ENCODE measurements around the gene PSMD5.

DNA sequence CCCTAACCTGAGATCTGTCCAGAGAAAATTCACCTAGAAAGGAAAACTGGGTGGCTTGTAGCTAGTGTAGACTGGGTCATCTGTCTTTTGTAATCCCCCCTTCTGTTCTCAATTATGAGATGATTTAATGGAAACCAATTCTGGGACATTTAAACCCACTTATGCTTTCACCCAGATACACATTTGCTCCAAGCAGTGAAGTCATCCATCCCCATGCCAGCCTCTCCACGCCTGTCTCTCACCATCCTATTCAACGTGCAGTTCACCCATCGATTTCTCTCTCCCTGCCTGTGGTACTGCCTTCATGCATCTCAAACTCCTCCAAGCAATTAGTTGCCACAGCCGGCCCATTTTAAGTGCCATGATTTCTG is 32.5 kb upstream of the PSMD5 start:
- TF ChIP-seq SMC3 (conservative IDR thresholded peaks at IDR 0.05; ENCODE audit: insufficient read depth, low read depth, low read length), result no peak
- TF ChIP-seq, protein P1, sequence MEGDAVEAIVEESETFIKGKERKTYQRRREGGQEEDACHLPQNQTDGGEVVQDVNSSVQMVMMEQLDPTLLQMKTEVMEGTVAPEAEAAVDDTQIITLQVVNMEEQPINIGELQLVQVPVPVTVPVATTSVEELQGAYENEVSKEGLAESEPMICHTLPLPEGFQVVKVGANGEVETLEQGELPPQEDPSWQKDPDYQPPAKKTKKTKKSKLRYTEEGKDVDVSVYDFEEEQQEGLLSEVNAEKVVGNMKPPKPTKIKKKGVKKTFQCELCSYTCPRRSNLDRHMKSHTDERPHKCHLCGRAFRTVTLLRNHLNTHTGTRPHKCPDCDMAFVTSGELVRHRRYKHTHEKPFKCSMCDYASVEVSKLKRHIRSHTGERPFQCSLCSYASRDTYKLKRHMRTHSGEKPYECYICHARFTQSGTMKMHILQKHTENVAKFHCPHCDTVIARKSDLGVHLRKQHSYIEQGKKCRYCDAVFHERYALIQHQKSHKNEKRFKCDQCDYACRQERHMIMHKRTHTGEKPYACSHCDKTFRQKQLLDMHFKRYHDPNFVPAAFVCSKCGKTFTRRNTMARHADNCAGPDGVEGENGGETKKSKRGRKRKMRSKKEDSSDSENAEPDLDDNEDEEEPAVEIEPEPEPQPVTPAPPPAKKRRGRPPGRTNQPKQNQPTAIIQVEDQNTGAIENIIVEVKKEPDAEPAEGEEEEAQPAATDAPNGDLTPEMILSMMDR (IDR thresholded peaks at IDR 0.05 in 2 of 3, conservative IDR thresholded peaks at IDR 0.05 in 1 of 3; ENCODE audit: insufficient read depth in 2 of 3, low read depth in 1 of 3, low read length in 3 of 3), result no peak
- TF ChIP-seq ATF7 (IDR thresholded peaks at IDR 0.05), result no peak
- TF ChIP-seq ZBTB1 (CRISPR knock-in tag; IDR thresholded peaks at IDR 0.05; ENCODE audit: borderline replicate concordance, low read depth), result no peak
- TF ChIP-seq EZH2 (IDR thresholded peaks at IDR 0.05; ENCODE audit: borderline replicate concordance, low read depth, low read length), result no peak
